Testis (tissue), 3 donors: ENCODE data around the gene ALAS1. TPM values are rescaled to one million over a fixed set of nuclear protein-coding genes. Genes with fewer than 3 reads are reported as not detected.

Source experiments
- DNase-seq: peaks from one replicate; pipeline ENCODE4 v3.0.0-alpha.2; 2019
- H3K27ac ChIP-seq, 2 donors: fragments of 200-600 bp; sonication (generic); one replicate each; pipeline ENCODE4 v1.5.1; 2019
- H3K27me3 ChIP-seq: fragments of 200-600 bp; sonication (generic); one replicate; pipeline ENCODE4 v1.5.1; 2019
- H3K36me3 ChIP-seq: fragments of 200-600 bp; sonication (generic); one replicate; pipeline ENCODE4 v1.5.1; 2017; ENCODE audit warnings: low read depth; ENCODE audit errors: missing control alignments
- H3K4me1 ChIP-seq: fragments of 200-600 bp; sonication (generic); one replicate; pipeline ENCODE4 v1.5.1; 2019
- H3K4me3 ChIP-seq, 2 donors: fragments of 200-600 bp; sonication (generic); one replicate each; pipeline ENCODE4 v1.5.1; 2017 to 2019
- H3K9me3 ChIP-seq: fragments of 200-600 bp; sonication (generic); one replicate; pipeline ENCODE4 v1.5.1; 2017
- CTCF ChIP-seq, 3 experiments: fragments of 450-650 bp in 2 of 3; fragments of 200-600 bp in 1 of 3; sonication (generic) in 1 of 3; IDR thresholded peaks; one replicate each; pipeline ENCODE4 v1.5.1; 2016 to 2019; ENCODE audit warnings: antibody characterized with exemption in 3 of 3, mild to moderate bottlenecking in 2 of 3, moderate library complexity in 1 of 3
- POLR2A ChIP-seq: fragments of 450-650 bp; IDR thresholded peaks from one replicate; pipeline ENCODE4 v1.6.1; 2017; ENCODE audit warnings: antibody characterized with exemption, mild to moderate bottlenecking, moderate library complexity
- WGBS, 2 donors: methylation state at CpG; one replicate each; pipeline ENCODE4 v1.1.5; 2018; 5-methylcytosine and 5-hydroxymethylcytosine counted together
- intact Hi-C: fragments of 100-400 bp; cut with DNase I; formaldehyde crosslinking; loops from one replicate; pipeline ENCODE4 v1.15.1; 2023; ENCODE audit warnings: low total_unique reads
- polyA plus RNA-seq: library from polyadenylated mRNA; stranded (reverse); fragments of 350-450 nt; fragmentation: Illumina TruSeq; extraction: RNeasy Lipid Tissue Mini Kit (QIAGEN cat#74804); gene quantifications from one replicate; pipeline ENCODE4 v1.2.3, GENCODE V29; 2014; ENCODE audit warnings: low read depth, low replicate concordance; ENCODE audit not compliant: insufficient read depth
- total RNA-seq, 2 donors: library from RNA; depleted of rRNA; stranded (reverse); fragments of >200 nt; gene quantifications; one replicate each; pipeline ENCODE4 v1.2.3, GENCODE V29; 2016

Gene ALAS1
- total and polyA plus RNA-seq, 3 donors from 2014 or later, result 49.9 to 54.2 (median 51.4) TPM

GRCh38 chr3:52222319-52223221 lies 24.6 kb downstream of the ALAS1 start:
- H3K4me3 ChIP-seq, result no peak overlapping the region
- no peaks in the 10 kb centered on the region for H3K36me3 ChIP-seq
- intact Hi-C loops, result loop anchor here (5.0 kb wide), 1 partner anchor 115 kb away; no protein-coding TSS in a partner anchor
- DNase-seq, result no peak
- no peaks in the 10 kb centered on the region for H3K27me3 ChIP-seq
- 69 to 90% methylated on average over 24 to 41 of the region's 41 CpGs for WGBS, 2 donors
- no peak for TF ChIP-seq CTCF (IDR thresholded peaks at IDR 0.05)
- no peak for TF ChIP-seq POLR2A
- H3K9me3 ChIP-seq, result no peaks in the 10 kb centered on the region
- H3K4me1 ChIP-seq, result peaks cover 7% of the 10 kb centered on the region
- no peak overlapping the region for H3K27ac ChIP-seq

GRCh38 chr3:52223449-52224408 lies 25.8 kb downstream of the ALAS1 start:
- TF ChIP-seq POLR2A (no peak), CTCF (IDR thresholded peaks at IDR 0.05) (no peak)
- Histone ChIP-seq H3K4me1 (peaks cover 7% of the 10 kb centered on the region), H3K4me3 (no peak overlapping the region), H3K27me3 (no peaks in the 10 kb centered on the region), H3K9me3 (no peaks in the 10 kb centered on the region), H3K27ac (no peak overlapping the region), H3K36me3 (no peaks in the 10 kb centered on the region)
- intact Hi-C loops, result loop anchor here (5.0 kb wide), 1 partner anchor 114 kb away; no protein-coding TSS in a partner anchor
- 92% methylated on average over 30 to 32 of the region's 32 CpGs for WGBS, 2 donors
- DNase-seq, result no peak

- DNase-seq, result no peak
- Histone ChIP-seq H3K36me3 (no peaks in the 10 kb centered on the region), H3K4me3 (no peak within 1 kb of the TSS), H3K4me1 (peaks cover 7% of the 10 kb centered on the region), H3K27me3 (no peaks in the 10 kb centered on the region), H3K27ac (no peak within 1 kb of the TSS), H3K9me3 (no peaks in the 10 kb centered on the region)
- TF ChIP-seq CTCF (IDR thresholded peaks at IDR 0.05) (no peak), POLR2A (no peak)
- intact Hi-C loops, result no loop called here
- WGBS, 2 donors, result 75 to 77% methylated on average over 6 to 9 of the region's 9 CpGs
These were observed 27.7 kb downstream of the ALAS1 start, which contains the start of gene TLR9 for GRCh38 chr3:52225452-52226228. Gene TLR9 (minus strand): TSS chr3:52225645. CDS start chr3:52225529, 116 bp downstream.

- intact Hi-C loops, result no loop called here
- 77 to 91% methylated on average over 5 of the region's 5 CpGs for WGBS, 2 donors
- no peaks in the 10 kb centered on the region for H3K27me3 ChIP-seq
- no peaks in the 10 kb centered on the region for H3K36me3 ChIP-seq
- no peaks in the 10 kb centered on the region for H3K9me3 ChIP-seq
- H3K27ac ChIP-seq, result no peak overlapping the region
- DNase-seq, result no peak
- TF ChIP-seq CTCF (IDR thresholded peaks at IDR 0.05), result no peak
- no peak for TF ChIP-seq POLR2A
- peaks cover 7% of the 10 kb centered on the region for H3K4me1 ChIP-seq
- H3K4me3 ChIP-seq, result no peak overlapping the region
These were observed 28.4 kb downstream of the ALAS1 start for GRCh38 chr3:52226229-52226817.
